ENCODE data around the gene WDR27.

WDR27 gene

DNA sequence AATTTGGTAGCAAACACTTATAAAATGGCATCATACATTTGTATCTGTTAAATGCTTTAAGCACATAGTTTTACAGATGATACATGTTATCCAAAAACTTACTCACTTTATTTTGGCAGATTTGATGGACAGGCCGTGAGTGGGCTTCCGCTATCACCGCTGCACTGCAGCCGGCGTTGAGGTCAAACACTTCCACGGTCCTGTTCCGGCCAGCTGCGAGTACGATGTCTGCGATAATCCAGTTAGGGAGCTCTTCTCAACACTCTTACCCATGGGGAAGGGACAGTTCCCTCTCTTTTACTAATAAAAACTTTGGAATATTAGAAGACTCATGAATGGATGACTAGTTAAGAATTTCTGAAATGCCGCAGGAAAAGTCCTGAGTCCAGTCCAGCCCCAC, 69.0 kb downstream of the WDR27 start:
- H3K27ac ChIP-seq: no peak overlapping the region
- ChIA-PET POLR2A (ENCODE audit: low non-redundant PET) (no interaction called here), CTCF (interaction anchor here (0.5 kb wide), 1 partner anchor 20 kb away, joined by 3 read pairs; no protein-coding TSS in a partner anchor)
- TF ChIP-seq, protein P1, sequence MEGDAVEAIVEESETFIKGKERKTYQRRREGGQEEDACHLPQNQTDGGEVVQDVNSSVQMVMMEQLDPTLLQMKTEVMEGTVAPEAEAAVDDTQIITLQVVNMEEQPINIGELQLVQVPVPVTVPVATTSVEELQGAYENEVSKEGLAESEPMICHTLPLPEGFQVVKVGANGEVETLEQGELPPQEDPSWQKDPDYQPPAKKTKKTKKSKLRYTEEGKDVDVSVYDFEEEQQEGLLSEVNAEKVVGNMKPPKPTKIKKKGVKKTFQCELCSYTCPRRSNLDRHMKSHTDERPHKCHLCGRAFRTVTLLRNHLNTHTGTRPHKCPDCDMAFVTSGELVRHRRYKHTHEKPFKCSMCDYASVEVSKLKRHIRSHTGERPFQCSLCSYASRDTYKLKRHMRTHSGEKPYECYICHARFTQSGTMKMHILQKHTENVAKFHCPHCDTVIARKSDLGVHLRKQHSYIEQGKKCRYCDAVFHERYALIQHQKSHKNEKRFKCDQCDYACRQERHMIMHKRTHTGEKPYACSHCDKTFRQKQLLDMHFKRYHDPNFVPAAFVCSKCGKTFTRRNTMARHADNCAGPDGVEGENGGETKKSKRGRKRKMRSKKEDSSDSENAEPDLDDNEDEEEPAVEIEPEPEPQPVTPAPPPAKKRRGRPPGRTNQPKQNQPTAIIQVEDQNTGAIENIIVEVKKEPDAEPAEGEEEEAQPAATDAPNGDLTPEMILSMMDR (conservative IDR thresholded peaks at IDR 0.05; ENCODE audit: low read depth): no peak
- DNase-seq (ENCODE audit: low spot score): no peak

DNA sequence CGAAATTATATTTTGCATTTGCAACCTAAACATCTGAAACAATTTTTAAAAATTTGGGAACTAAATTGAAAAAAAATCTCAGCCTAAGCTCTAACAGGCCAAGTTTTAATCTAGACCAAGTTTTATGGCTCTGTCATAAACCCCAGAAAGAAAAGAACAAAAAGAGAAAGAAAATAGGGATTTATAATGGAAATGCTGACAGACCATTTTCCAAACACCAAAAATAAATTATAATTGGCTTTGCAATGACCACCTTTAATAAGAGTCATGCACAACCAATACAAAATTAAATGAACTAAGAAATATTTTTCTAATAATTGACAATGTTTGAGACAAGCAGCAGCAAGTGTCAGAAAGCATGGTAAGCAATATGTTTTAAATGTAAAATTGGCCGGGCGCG, 72.6 kb downstream of the WDR27 start:
- H3K27ac ChIP-seq: no peak overlapping the region
- TF ChIP-seq, protein P1 (conservative IDR thresholded peaks at IDR 0.05; ENCODE audit: low read depth): no peak
- ChIA-PET POLR2A (ENCODE audit: low non-redundant PET) (no interaction called here), CTCF (no interaction called here)
- DNase-seq (ENCODE audit: low spot score): no peak

DNA sequence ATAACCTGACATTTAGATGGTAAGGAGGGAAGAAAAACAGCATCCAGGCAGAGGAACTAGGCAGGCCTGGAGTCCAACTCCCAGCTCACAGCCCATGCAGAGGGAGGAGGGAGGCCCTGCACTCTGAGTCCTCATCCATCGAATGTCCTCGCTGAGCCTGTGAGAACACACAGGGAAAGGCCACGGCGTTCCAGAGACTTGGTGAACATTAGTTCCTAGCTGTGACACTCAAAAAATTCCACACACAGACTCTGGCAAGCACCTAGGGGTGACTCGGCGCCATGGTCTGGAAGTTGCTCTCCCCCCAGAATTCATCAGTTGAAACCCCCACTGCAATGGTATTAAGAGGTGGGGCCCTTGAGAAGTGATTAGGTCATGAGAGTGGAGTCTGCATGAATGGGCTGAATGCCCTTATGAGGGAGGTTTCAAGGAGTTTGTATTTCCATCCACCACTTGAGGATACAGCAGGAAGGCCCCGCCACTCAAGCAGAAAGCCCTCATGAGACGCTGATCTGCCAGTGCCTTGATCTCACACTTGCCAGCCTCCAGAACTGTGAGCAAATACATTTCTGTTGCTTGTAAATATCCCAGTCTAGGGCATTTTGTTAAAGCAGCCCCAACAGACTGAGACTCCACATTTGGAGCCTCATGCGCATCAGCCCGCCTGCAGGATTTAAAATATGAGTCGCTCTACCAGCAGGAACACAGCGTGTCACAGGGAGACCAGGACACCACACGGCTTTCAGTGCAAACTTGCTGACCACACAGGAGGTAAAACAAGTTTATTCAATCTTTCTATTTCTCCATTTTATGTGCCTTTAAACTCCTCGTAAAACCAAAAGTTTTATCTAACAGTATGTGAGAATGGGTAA, 73.9 kb downstream of the WDR27 start:
- CTCF ChIA-PET: no interaction called here
- no peak overlapping the region for H3K27ac ChIP-seq
- POLR2A ChIA-PET (ENCODE audit: low non-redundant PET): no interaction called here
- no peak for DNase-seq (ENCODE audit: low spot score)
- TF ChIP-seq, protein P1 (conservative IDR thresholded peaks at IDR 0.05; ENCODE audit: low read depth): no peak

DNA sequence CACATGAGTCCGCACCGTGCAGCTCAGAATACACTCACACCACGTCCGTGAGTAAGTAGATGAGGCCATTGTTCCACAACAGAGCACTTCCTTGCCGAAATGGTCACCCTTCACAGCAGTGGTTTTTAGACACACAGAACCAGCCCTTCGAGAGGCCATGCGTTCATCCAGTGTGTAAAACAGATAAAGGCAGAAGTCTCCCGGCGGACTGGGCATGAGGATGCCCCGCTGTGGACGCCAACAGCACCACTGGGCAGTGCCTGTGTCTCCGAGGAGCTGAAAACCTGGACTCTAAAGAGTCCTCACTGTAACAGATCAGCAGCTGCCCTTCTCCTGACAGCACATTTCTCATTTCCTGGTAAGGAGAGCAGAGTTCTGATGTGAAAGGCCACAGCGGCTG, 75.2 kb downstream of the WDR27 start:
- no peak for DNase-seq (ENCODE audit: low spot score)
- CTCF ChIA-PET: no interaction called here

DNA sequence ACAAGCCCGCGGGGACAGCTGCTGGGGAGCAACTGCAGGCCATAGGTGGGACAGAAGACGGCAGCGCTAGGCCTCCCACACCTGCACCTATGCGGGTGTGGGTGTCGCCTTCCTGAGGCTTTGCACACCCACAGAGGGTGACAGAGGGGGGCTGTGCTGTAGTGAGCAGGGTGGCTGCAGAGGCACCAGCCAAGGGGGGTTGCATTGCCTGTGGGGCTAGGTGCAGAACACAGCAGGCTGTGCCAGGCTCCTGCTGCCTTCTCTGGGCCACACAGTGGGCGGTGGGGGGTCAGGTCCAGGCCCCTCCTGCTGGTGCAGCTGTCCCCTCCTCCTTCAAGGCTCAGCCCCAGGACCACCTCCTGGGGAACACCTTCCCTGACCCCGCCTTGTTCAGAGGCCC, 75.7 kb downstream of the WDR27 start:
- H3K27ac ChIP-seq: no peak overlapping the region
- TF ChIP-seq, protein P1 (conservative IDR thresholded peaks at IDR 0.05; ENCODE audit: low read depth): no peak
- POLR2A ChIA-PET (ENCODE audit: low non-redundant PET): no interaction called here
- DNase-seq (ENCODE audit: low spot score): no peak
- CTCF ChIA-PET: no interaction called here

More for the DNA sequence above, 75.2 kb downstream of the WDR27 start:
- H3K27ac ChIP-seq: no peak overlapping the region
- POLR2A ChIA-PET (ENCODE audit: low non-redundant PET): no interaction called here
- TF ChIP-seq, protein P1 (conservative IDR thresholded peaks at IDR 0.05; ENCODE audit: low read depth): no peak

DNA sequence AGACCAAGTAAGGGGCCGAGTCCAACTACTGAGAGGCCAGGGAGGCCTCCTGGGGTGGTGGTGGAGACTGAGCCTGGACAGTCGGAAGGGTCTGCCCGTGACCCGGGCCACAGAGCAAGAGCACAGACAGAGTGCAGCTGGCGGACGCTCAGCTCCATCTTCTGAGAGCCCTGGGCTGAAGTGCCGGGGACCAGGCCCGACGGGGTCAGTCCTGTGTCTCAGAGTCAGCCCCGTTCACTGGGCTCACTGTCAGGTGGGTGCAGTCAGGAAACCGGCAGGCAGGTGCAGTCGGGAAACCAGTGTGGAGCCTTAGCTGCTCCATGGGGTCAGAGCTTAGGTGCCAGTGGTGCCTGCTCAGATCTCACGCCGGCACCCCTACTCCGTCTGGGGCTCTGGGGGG, 76.5 kb downstream of the WDR27 start:
- CTCF ChIA-PET: no interaction called here
- TF ChIP-seq, protein P1 (conservative IDR thresholded peaks at IDR 0.05; ENCODE audit: low read depth): no peak
- POLR2A ChIA-PET (ENCODE audit: low non-redundant PET): no interaction called here
- no peak for DNase-seq (ENCODE audit: low spot score)
- no peak overlapping the region for H3K27ac ChIP-seq
